Endodermal cell (in vitro differentiated cells): ENCODE measurements around the gene TBC1D22B. TPM values are rescaled to one million over a fixed set of nuclear protein-coding genes. Genes with fewer than 3 reads are reported as not detected.

Source experiments
- DNase-seq: peaks from one replicate; pipeline ENCODE4 v3.0.0-alpha.2; 2017
- H3K27ac ChIP-seq: 2 replicates; pipeline ENCODE4 v1.5.1; 2013; ENCODE audit warnings: mild to moderate bottlenecking, low read depth, low read length, moderate library complexity
- H3K27me3 ChIP-seq: 2 replicates; pipeline ENCODE4 v1.6.1; 2013; ENCODE audit warnings: mild to moderate bottlenecking, low read length, moderate library complexity; ENCODE audit not compliant: insufficient read depth, control insufficient read depth, poor library complexity, severe bottlenecking
- H3K36me3 ChIP-seq: 2 replicates; pipeline ENCODE4 v1.7.0; 2013; ENCODE audit warnings: mild to moderate bottlenecking, low read length, moderate library complexity; ENCODE audit not compliant: control insufficient read depth, insufficient read depth
- H3K4me1 ChIP-seq: one replicate; pipeline ENCODE4 v1.7.0; 2013; ENCODE audit warnings: low read length; ENCODE audit not compliant: control insufficient read depth, insufficient read depth
- H3K4me3 ChIP-seq: 2 replicates; pipeline ENCODE4 v1.5.1; 2013; ENCODE audit warnings: mild to moderate bottlenecking, low read length, moderate library complexity
- H3K9ac ChIP-seq: 2 replicates; pipeline ENCODE4 v1.6.1; 2013; ENCODE audit warnings: mild to moderate bottlenecking, low read length, moderate library complexity; ENCODE audit not compliant: poor library complexity, severe bottlenecking; ENCODE audit errors: extremely low read depth
- H3K9me3 ChIP-seq: 2 replicates; pipeline ENCODE4 v1.6.1; 2013; ENCODE audit warnings: mild to moderate bottlenecking, low read length, moderate library complexity; ENCODE audit not compliant: control insufficient read depth
- H3K27ac Mint-ChIP-seq: 2 replicates; pipeline ENCODE4 v1.8.0; 2020; ENCODE audit warnings: mixed read lengths
- H3K27me3 Mint-ChIP-seq: 2 replicates; pipeline ENCODE4 v1.8.0; 2021; ENCODE audit warnings: mild to moderate bottlenecking, mixed read lengths; ENCODE audit not compliant: insufficient read depth
- H3K36me3 Mint-ChIP-seq: 2 replicates; pipeline ENCODE4 v1.8.0; 2020; ENCODE audit warnings: low read depth, mixed read lengths
- H3K4me1 Mint-ChIP-seq: 2 replicates; pipeline ENCODE4 v1.8.0; 2020; ENCODE audit warnings: mixed read lengths
- H3K4me3 Mint-ChIP-seq: 2 replicates; pipeline ENCODE4 v1.8.0; 2020; ENCODE audit warnings: mild to moderate bottlenecking, moderate library complexity, mixed read lengths
- H3K9me3 Mint-ChIP-seq: 2 replicates; pipeline ENCODE4 v1.8.0; 2020; ENCODE audit warnings: mild to moderate bottlenecking, mixed read lengths
- WGBS, 2 experiments: methylation state at CpG; one replicate each; pipeline versions ENCODE4 v1.1.5 to v1.1.7; 2013; ENCODE audit warnings: missing lambda C conversion rate in 2 of 2, mixed read lengths in 1 of 2; ENCODE audit not compliant: insufficient coverage in 1 of 2, insufficient read length in 1 of 2; 5-methylcytosine and 5-hydroxymethylcytosine counted together
- total RNA-seq, 2 donors: library from RNA; stranded (reverse); fragmentation: NEBNext Ultra II Directional in 1 of 2; extraction: Animal tissue kit (Norgen Biotek cat#: 25700) in 1 of 2; gene quantifications; 2 replicates in 1 of 2; 3 replicates in 1 of 2; pipeline ENCODE4 v1.2.1, GENCODE V29; 2021
- TF ChIP-seq, protein P1 (sequence below): fragments of 200-600 bp; sonication (generic); conservative IDR thresholded peaks from 2 replicates; pipeline ENCODE4 v1.5.0; 2021; ENCODE audit warnings: antibody characterized with exemption, mild to moderate bottlenecking

Gene TBC1D22B
- total RNA-seq, 2 donors from 2014 or later = 13.8 to 20.1 TPM

DNA sequence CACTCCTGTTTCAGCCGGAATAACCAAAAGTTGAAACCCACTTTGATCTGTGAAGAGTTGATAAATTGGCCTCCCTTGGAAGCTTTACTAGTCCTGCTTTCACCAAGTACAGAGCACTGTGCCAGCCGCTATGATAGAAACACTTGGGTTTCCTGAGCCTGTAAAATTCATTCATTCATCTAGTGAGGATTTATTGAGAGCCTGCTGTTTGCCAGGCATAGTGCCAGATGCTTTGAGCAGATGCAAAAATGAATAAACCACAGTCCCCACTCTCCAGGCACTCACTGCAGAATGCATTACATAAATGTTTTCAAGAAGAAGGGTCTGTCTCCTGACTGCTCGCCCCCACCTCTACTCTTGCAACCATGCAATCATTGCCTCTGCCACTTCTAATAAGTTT lies 25.7 kb downstream of the TBC1D22B start:
- Mint-ChIP-seq H3K4me1 (no peaks in the 10 kb centered on the region), H3K4me3 (no peak overlapping the region), H3K9me3 (no peaks in the 10 kb centered on the region), H3K27ac (no peak overlapping the region), H3K36me3 (peaks cover 67% of the 10 kb centered on the region), H3K27me3 (no peaks in the 10 kb centered on the region)
- TF ChIP-seq, protein P1, sequence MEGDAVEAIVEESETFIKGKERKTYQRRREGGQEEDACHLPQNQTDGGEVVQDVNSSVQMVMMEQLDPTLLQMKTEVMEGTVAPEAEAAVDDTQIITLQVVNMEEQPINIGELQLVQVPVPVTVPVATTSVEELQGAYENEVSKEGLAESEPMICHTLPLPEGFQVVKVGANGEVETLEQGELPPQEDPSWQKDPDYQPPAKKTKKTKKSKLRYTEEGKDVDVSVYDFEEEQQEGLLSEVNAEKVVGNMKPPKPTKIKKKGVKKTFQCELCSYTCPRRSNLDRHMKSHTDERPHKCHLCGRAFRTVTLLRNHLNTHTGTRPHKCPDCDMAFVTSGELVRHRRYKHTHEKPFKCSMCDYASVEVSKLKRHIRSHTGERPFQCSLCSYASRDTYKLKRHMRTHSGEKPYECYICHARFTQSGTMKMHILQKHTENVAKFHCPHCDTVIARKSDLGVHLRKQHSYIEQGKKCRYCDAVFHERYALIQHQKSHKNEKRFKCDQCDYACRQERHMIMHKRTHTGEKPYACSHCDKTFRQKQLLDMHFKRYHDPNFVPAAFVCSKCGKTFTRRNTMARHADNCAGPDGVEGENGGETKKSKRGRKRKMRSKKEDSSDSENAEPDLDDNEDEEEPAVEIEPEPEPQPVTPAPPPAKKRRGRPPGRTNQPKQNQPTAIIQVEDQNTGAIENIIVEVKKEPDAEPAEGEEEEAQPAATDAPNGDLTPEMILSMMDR = no peak
- no peak overlapping the region for H3K9ac ChIP-seq
- H3K4me1 ChIP-seq = no peaks in the 10 kb centered on the region
- H3K36me3 ChIP-seq = peaks cover 64% of the 10 kb centered on the region
- no peaks in the 10 kb centered on the region for H3K27me3 ChIP-seq
- no peak for DNase-seq
- WGBS, 2 experiments = 50 to 57% methylated on average over 2 to 3 of the region's 3 CpGs
- H3K4me3 ChIP-seq = no peak overlapping the region
- H3K27ac ChIP-seq = no peak overlapping the region
- no peaks in the 10 kb centered on the region for H3K9me3 ChIP-seq

DNA sequence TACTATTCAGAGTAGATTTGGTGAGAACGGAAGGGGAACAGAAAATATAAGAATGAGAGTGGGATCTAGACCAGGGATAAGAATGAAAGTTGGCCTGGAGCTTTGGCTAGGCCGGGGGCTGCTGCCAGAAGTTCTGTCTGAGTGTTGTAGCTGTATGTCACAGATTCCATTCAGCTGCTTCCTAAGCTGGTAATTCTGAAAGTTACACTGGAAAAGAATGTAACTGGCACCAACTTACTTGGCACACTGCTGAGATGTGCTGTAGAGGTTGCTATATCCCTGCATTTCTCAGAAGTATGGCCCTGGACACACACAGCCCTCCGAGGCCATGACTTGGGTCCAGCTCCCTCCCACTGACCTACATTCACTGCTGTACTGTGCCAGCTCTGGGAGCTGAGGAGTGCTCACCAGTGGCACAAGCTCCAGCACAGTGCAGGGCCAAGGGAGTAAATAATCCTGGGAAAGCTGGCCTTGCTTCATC lies 26.1 kb downstream of the TBC1D22B start:
- H3K4me1 ChIP-seq = no peaks in the 10 kb centered on the region
- H3K27me3 ChIP-seq = no peaks in the 10 kb centered on the region
- no peak overlapping the region for H3K9ac ChIP-seq
- DNase-seq = no peak
- H3K27ac Mint-ChIP-seq = no peak overlapping the region
- peaks cover 66% of the 10 kb centered on the region for H3K36me3 ChIP-seq
- TF ChIP-seq, protein P1 = no peak
- no peak overlapping the region for H3K27ac ChIP-seq
- H3K9me3 ChIP-seq = no peaks in the 10 kb centered on the region
- peaks cover 67% of the 10 kb centered on the region for H3K36me3 Mint-ChIP-seq
- H3K4me3 ChIP-seq = no peak overlapping the region
- no peaks in the 10 kb centered on the region for H3K9me3 Mint-ChIP-seq
- H3K4me1 Mint-ChIP-seq = no peaks in the 10 kb centered on the region
- 92 to 95% methylated on average over 2 to 3 of the region's 3 CpGs for WGBS, 2 experiments
- no peak overlapping the region for H3K4me3 Mint-ChIP-seq
- no peaks in the 10 kb centered on the region for H3K27me3 Mint-ChIP-seq

DNA sequence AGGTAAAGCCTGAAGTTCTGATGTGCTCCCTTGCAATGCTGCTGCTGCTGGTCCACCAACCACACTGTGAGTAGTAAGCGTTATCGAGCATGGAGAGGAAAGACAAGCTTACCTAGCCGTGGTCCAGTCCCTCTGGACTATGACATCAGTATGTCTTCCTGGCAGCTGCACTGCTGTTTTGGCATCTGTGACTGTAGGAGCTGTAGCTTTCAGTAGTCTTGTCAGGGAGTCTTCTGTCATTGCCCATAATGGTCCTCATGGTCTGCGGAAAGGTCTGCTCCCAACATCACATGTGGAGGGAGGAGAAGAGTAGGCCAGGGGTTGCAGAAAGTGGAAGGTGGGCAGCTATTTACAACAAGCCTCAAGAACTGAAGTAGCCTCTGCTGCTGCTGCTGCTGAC lies 27.2 kb downstream of the TBC1D22B start:
- no peak overlapping the region for H3K27ac Mint-ChIP-seq
- TF ChIP-seq, protein P1 = no peak
- Histone ChIP-seq H3K9me3 (no peaks in the 10 kb centered on the region), H3K9ac (no peak overlapping the region), H3K27ac (no peak overlapping the region), H3K27me3 (no peaks in the 10 kb centered on the region), H3K36me3 (peaks cover 70% of the 10 kb centered on the region), H3K4me1 (no peaks in the 10 kb centered on the region), H3K4me3 (no peak overlapping the region)
- H3K4me1 Mint-ChIP-seq = no peaks in the 10 kb centered on the region
- H3K36me3 Mint-ChIP-seq = peaks cover 66% of the 10 kb centered on the region
- H3K27me3 Mint-ChIP-seq = no peaks in the 10 kb centered on the region
- no peak overlapping the region for H3K4me3 Mint-ChIP-seq
- H3K9me3 Mint-ChIP-seq = no peaks in the 10 kb centered on the region
- no peak for DNase-seq
- 97 to 100% methylated on average over 4 of the region's 4 CpGs for WGBS, 2 experiments
